GM18873 (cell line): ENCODE results near the gene PARVB.

Source experiments
- ATAC-seq: cut with Tn5 transposase; IDR thresholded peaks from one replicate; pipeline ENCODE4 v1.9.1; 2021; ENCODE audit warnings: mild to moderate bottlenecking, moderate library complexity, moderate number of reproducible peaks; ENCODE audit not compliant: unreplicated experiment, low FRiP score

PARVB gene

GRCh38 chr22:44151676-44152075, 127.6 kb downstream of the PARVB start:
- ATAC-seq: no peak

- ATAC-seq: no peak
Observed at GRCh38 chr22:44153710-44154109, 129.6 kb downstream of the PARVB start.

- ATAC-seq: no peak
Observed at GRCh38 chr22:44154436-44154942, 130.4 kb downstream of the PARVB start.

GRCh38 chr22:44155115-44155514, 131.0 kb downstream of the PARVB start:
- ATAC-seq: no peak

GRCh38 chr22:44157916-44158618, 134.0 kb downstream of the PARVB start:
- ATAC-seq: no peak

GRCh38 chr22:44158816-44159215, 134.7 kb downstream of the PARVB start:
- no peak for ATAC-seq

GRCh38 chr22:44159221-44159620, 135.1 kb downstream of the PARVB start:
- ATAC-seq: no peak

- no peak for ATAC-seq
Observed at GRCh38 chr22:44159811-44160210, 135.7 kb downstream of the PARVB start.

- ATAC-seq: no peak
Observed at GRCh38 chr22:44160421-44160820, 136.3 kb downstream of the PARVB start.

GRCh38 chr22:44161673-44162072, 137.6 kb downstream of the PARVB start:
- no peak for ATAC-seq

- no peak for ATAC-seq
Observed at GRCh38 chr22:44162960-44163359, 138.9 kb downstream of the PARVB start.

- no peak for ATAC-seq
Observed at GRCh38 chr22:44163536-44163935, 139.4 kb downstream of the PARVB start.

GRCh38 chr22:44164031-44164430, 139.9 kb downstream of the PARVB start:
- ATAC-seq: no peak

- ATAC-seq: no peak
Observed at GRCh38 chr22:44165286-44165874, 141.3 kb downstream of the PARVB start.

GRCh38 chr22:44166498-44167276, 142.6 kb downstream of the PARVB start:
- no peak for ATAC-seq

GRCh38 chr22:44167501-44167900, 143.4 kb downstream of the PARVB start:
- no peak for ATAC-seq

GRCh38 chr22:44168206-44168605, 144.1 kb downstream of the PARVB start:
- no peak for ATAC-seq

- ATAC-seq: no peak
Observed at GRCh38 chr22:44170470-44170869, 146.4 kb downstream of the PARVB start.

- no peak for ATAC-seq
Observed at GRCh38 chr22:44171561-44171960, 147.5 kb downstream of the PARVB start.

- no peak for ATAC-seq
Observed at GRCh38 chr22:44172370-44173108, 148.4 kb downstream of the PARVB start.

- ATAC-seq: no peak
Observed at GRCh38 chr22:44173154-44173553, 149.1 kb downstream of the PARVB start.
